ENCODE data around the gene DIP2A. TPM values are rescaled to one million over a fixed set of nuclear protein-coding genes. Genes with fewer than 3 reads are reported as not detected.

DIP2A gene
- total and polyA plus RNA-seq, 2 of the 13 experiments (the other 11 are each of a cell fraction or from before 2014, with no cell fraction given), result 18.5 to 37.6 TPM

DNA sequence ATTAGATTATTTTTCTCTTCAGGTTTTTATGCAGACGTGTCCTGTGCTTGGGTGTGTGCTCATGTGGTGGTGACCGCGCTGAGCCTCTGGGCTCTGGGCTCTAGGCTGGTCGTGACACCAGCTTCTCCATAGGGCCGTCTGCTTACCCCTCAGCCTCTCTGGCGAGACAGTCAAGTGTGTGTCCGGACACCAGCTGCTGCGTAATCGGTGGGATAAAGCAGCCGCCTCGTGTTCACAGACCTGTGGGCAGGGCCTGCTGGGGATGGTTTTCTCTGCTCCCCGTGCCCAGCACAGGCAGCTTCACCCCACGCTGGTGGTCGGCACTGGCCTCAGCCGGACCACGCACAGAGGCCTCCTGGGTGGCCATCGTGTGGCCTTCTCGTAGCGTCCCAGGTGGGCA, 33.6 kb upstream of the DIP2A start:
- Histone ChIP-seq H3K4me1 (ENCODE audit: insufficient read depth, low read length) (no peaks in the 10 kb centered on the region), H3K9ac (ENCODE audit: insufficient read depth, low read depth, low read length) (no peak overlapping the region), H3K27me3 (ENCODE audit: control insufficient read depth in 1 of 2, insufficient read depth in 2 of 2, low read length in 2 of 2) (no peaks in the 10 kb centered on the region), H4K20me1 (ENCODE audit: insufficient read depth, low read length) (no peaks in the 10 kb centered on the region), H3K9me3 (ENCODE audit: low read length) (no peaks in the 10 kb centered on the region), H3K27ac (ENCODE audit: extremely low read length, insufficient read depth, low read length) (no peak overlapping the region), H3K36me3 (replicated peaks in 1 of 2; ENCODE audit: control insufficient read depth in 1 of 2, insufficient read depth in 2 of 2, low read length in 2 of 2) (peaks cover 9 to 31% of the 10 kb centered on the region in 2 experiments), H3K79me2 (ENCODE audit: insufficient read depth, low read length) (no peaks in the 10 kb centered on the region), H3K4me3 (replicated peaks in 1 of 3; ENCODE audit: insufficient read depth in 1 of 3, low read depth in 2 of 3, low read length in 3 of 3) (no peak overlapping the region), H2AFZ (ENCODE audit: low read length) (no peak overlapping the region), H3K4me2 (ENCODE audit: low read depth, low read length) (no peak overlapping the region)
- no TSS peak for BruUV-seq (replicated peaks)
- CTCF ChIA-PET (ENCODE audit: low intra/inter-chr PET ratio, low total read pairs), result no interaction called here
- POLR2A ChIA-PET, result no interaction called here
- ATAC-seq (no peak), FAIRE-seq (no peak), DNase-seq (ENCODE audit: low spot score) (no peak)
- intact Hi-C loops (cut with micrococcal nuclease; ENCODE audit: unreplicated experiment), result no loop called here
- in situ Hi-C loops (cut with HindIII; ENCODE audit: extremely low pct_ligation_motif_present, low pct_unique_long_range_greater_than_20kb), result no loop called here
- over 99% methylated on average over 18 of the region's 19 CpGs for WGBS (ENCODE audit: low lambda C conversion rate)
- TF ChIP-seq GFI1 (CRISPR knock-in tag; IDR thresholded peaks at IDR 0.05; ENCODE audit: borderline replicate concordance) (no peak), HNRNPL (IDR thresholded peaks at IDR 0.05; ENCODE audit: low read depth, low read length) (no peak), KDM4B (CRISPR knock-in tag; IDR thresholded peaks at IDR 0.05) (no peak)
- TF ChIP-seq, protein P1, sequence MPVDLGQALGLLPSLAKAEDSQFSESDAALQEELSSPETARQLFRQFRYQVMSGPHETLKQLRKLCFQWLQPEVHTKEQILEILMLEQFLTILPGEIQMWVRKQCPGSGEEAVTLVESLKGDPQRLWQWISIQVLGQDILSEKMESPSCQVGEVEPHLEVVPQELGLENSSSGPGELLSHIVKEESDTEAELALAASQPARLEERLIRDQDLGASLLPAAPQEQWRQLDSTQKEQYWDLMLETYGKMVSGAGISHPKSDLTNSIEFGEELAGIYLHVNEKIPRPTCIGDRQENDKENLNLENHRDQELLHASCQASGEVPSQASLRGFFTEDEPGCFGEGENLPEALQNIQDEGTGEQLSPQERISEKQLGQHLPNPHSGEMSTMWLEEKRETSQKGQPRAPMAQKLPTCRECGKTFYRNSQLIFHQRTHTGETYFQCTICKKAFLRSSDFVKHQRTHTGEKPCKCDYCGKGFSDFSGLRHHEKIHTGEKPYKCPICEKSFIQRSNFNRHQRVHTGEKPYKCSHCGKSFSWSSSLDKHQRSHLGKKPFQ (CRISPR knock-in tag; IDR thresholded peaks at IDR 0.05; ENCODE audit: insufficient replicate concordance), result no peak

DNA sequence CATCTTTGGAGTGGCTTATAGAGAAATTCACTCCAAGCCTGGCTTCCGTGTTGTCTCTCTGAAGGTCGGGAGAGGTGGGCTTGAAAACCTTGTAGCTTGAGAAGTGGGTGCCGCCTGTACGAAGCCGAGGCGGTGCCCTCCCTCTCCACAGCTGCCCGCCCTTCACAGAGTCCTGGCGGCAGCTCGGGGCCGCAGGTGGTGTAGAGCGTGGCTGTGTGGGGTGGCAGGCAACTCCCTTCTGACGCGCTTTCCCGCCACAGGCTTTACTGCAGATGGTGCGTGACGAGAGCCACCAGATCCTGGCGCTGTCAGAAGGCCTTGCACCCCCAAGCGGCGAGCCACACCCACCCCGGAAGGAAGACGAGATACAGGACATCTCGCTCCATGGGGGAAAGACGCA, 33.1 kb upstream of the DIP2A start:
- H3K9me3 ChIP-seq (ENCODE audit: low read length), result no peaks in the 10 kb centered on the region
- DNase-seq (ENCODE audit: low spot score), result no peak
- peaks cover 8 to 33% of the 10 kb centered on the region in 2 experiments for H3K36me3 ChIP-seq (replicated peaks in 1 of 2; ENCODE audit: control insufficient read depth in 1 of 2, insufficient read depth in 2 of 2, low read length in 2 of 2)
- ChIA-PET CTCF (ENCODE audit: low intra/inter-chr PET ratio, low total read pairs) (no interaction called here), POLR2A (no interaction called here)
- no peak overlapping the region for H3K9ac ChIP-seq (ENCODE audit: insufficient read depth, low read depth, low read length)
- FAIRE-seq, result no peak
- WGBS (ENCODE audit: low lambda C conversion rate), result 97% methylated on average over 19 of the region's 23 CpGs
- intact Hi-C loops (cut with micrococcal nuclease; ENCODE audit: unreplicated experiment) (no loop called here), in situ Hi-C loops (cut with HindIII; ENCODE audit: extremely low pct_ligation_motif_present, low pct_unique_long_range_greater_than_20kb) (no loop called here)
- no TSS peak for BruUV-seq (replicated peaks)
- no peaks in the 10 kb centered on the region for H3K27me3 ChIP-seq (ENCODE audit: control insufficient read depth in 1 of 2, insufficient read depth in 2 of 2, low read length in 2 of 2)
- H3K4me3 ChIP-seq (replicated peaks in 1 of 3; ENCODE audit: insufficient read depth in 1 of 3, low read depth in 2 of 3, low read length in 3 of 3), result no peak overlapping the region
- no peak overlapping the region for H3K4me2 ChIP-seq (ENCODE audit: low read depth, low read length)
- no peaks in the 10 kb centered on the region for H3K4me1 ChIP-seq (ENCODE audit: insufficient read depth, low read length)
- no peaks in the 10 kb centered on the region for H4K20me1 ChIP-seq (ENCODE audit: insufficient read depth, low read length)
- no peak for ATAC-seq
- H3K79me2 ChIP-seq (ENCODE audit: insufficient read depth, low read length), result no peaks in the 10 kb centered on the region
- no peak overlapping the region for H3K27ac ChIP-seq (ENCODE audit: extremely low read length, insufficient read depth, low read length)
- no peak overlapping the region for H2AFZ ChIP-seq (ENCODE audit: low read length)
- no peak for TF ChIP-seq SMAD9 (CRISPR knock-in tag; IDR thresholded peaks at IDR 0.05)
- no peak for TF ChIP-seq ZNF235 (CRISPR knock-in tag; IDR thresholded peaks at IDR 0.05; ENCODE audit: borderline replicate concordance)
- TF ChIP-seq U2AF2 (IDR thresholded peaks at IDR 0.05; ENCODE audit: low read depth, low read length), result no peak
- TF ChIP-seq ISL2 (CRISPR knock-in tag; IDR thresholded peaks at IDR 0.05), result no peak
- no peak for TF ChIP-seq HNRNPL (IDR thresholded peaks at IDR 0.05; ENCODE audit: low read depth, low read length)
- TF ChIP-seq, protein P2, sequence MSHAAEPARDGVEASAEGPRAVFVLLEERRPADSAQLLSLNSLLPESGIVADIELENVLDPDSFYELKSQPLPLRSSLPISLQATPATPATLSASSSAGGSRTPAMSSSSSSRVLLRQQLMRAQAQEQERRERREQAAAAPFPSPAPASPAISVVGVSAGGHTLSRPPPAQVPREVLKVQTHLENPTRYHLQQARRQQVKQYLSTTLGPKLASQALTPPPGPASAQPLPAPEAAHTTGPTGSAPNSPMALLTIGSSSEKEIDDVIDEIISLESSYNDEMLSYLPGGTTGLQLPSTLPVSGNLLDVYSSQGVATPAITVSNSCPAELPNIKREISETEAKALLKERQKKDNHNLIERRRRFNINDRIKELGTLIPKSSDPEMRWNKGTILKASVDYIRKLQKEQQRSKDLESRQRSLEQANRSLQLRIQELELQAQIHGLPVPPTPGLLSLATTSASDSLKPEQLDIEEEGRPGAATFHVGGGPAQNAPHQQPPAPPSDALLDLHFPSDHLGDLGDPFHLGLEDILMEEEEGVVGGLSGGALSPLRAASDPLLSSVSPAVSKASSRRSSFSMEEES (CRISPR knock-in tag; IDR thresholded peaks at IDR 0.05), result no peak
- TF ChIP-seq NCOA1 (CRISPR knock-in tag; IDR thresholded peaks at IDR 0.05), result no peak
- TF ChIP-seq, protein P3, sequence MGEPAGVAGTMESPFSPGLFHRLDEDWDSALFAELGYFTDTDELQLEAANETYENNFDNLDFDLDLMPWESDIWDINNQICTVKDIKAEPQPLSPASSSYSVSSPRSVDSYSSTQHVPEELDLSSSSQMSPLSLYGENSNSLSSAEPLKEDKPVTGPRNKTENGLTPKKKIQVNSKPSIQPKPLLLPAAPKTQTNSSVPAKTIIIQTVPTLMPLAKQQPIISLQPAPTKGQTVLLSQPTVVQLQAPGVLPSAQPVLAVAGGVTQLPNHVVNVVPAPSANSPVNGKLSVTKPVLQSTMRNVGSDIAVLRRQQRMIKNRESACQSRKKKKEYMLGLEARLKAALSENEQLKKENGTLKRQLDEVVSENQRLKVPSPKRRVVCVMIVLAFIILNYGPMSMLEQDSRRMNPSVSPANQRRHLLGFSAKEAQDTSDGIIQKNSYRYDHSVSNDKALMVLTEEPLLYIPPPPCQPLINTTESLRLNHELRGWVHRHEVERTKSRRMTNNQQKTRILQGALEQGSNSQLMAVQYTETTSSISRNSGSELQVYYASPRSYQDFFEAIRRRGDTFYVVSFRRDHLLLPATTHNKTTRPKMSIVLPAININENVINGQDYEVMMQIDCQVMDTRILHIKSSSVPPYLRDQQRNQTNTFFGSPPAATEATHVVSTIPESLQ (CRISPR knock-in tag; conservative IDR thresholded peaks at IDR 0.05), result no peak
- TF ChIP-seq ZFP62 (CRISPR knock-in tag; IDR thresholded peaks at IDR 0.05), result no peak
- no peak for TF ChIP-seq ZFP41 (CRISPR knock-in tag; IDR thresholded peaks at IDR 0.05; ENCODE audit: borderline replicate concordance)

Measured in HepG2 (cell line).